ENCODE results near the gene EFNA1. TPM values are rescaled to one million over a fixed set of nuclear protein-coding genes. Genes with fewer than 3 reads are reported as not detected.

EFNA1 gene
- total and polyA plus RNA-seq, 2 of the 13 experiments (the other 11 are each of a cell fraction or from before 2014, with no cell fraction given): 81.8 to 874 TPM

DNA sequence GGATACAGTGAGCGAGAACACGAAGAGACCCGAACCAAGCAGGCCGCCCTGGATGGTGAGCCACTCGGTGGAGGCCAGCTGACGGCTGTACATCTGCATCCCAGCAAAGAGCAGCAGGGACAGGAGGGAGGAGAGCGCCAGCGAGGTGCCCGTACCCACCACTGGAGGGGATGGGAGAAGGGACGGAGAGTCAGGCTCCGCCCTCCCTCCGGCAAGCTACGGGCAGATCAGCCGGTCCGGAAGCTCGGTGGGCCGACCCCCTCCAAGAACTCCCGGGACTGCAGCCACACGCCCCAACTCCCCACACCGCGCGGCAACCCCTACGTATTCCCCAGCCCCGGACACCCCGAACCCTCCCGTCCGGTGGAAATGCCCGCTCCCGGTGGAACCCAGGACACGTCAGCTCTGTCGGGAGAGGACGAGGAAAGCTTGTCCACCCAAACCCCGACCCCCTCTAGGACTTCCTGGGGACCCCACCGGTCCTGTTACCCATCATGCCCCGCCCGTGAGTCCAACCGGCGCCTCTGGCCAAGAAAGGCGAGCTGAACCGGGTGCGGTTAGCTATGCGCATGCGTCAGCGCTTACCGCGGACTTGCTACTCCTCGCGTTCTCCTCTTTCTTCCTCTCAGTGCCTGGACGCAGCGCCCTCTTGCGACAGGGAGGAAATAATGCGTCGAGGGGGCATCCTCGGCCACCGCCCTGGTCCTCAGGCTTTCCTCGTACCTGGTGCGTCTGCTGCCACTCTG, 45.2 kb downstream of the EFNA1 start, which contains the start of gene KRTCAP2 (continued):
- TF ChIP-seq ZFYVE20 (CRISPR knock-in tag; IDR thresholded peaks at IDR 0.05; ENCODE audit: borderline replicate concordance, low read depth) (0 out of 2 replicates have a peak, but pooled peaks have one; percentile 46), ZFP62 (CRISPR knock-in tag; IDR thresholded peaks at IDR 0.05) (no peak), ATM (IDR thresholded peaks at IDR 0.05; ENCODE audit: borderline replicate concordance) (no peak), KLF11 (CRISPR knock-in tag; IDR thresholded peaks at IDR 0.05) (no peak), MED1 (CRISPR knock-in tag; IDR thresholded peaks at IDR 0.05) (peak; percentile 84), ZNF720 (CRISPR knock-in tag; IDR thresholded peaks at IDR 0.05) (no peak), ZSCAN31 (CRISPR knock-in tag; IDR thresholded peaks at IDR 0.05; ENCODE audit: low read depth) (peak; percentile 87), FOXC1 (CRISPR knock-in tag; IDR thresholded peaks at IDR 0.05; ENCODE audit: borderline replicate concordance) (peak; percentile 40; the same call in 1 of the 2 replicates), YEATS2 (CRISPR knock-in tag; IDR thresholded peaks at IDR 0.05; ENCODE audit: borderline replicate concordance) (peak; percentile 97; the same call in 1 of the 2 replicates), SALL1 (CRISPR knock-in tag; IDR thresholded peaks at IDR 0.05) (peak; percentile 85), TRIM24 (CRISPR knock-in tag; IDR thresholded peaks at IDR 0.05) (no peak), ZBTB20 (CRISPR knock-in tag; IDR thresholded peaks at IDR 0.05; ENCODE audit: borderline replicate concordance, low read depth) (no peak), U2AF1 (optimal IDR thresholded peaks at IDR 0.05; ENCODE audit: low read depth, low read length) (no peak), KDM3A (CRISPR knock-in tag; IDR thresholded peaks at IDR 0.05; ENCODE audit: low read depth) (no peak), ZNF432 (CRISPR knock-in tag; IDR thresholded peaks at IDR 0.05; ENCODE audit: borderline replicate concordance) (no peak), ELF4 (CRISPR knock-in tag; IDR thresholded peaks at IDR 0.05; ENCODE audit: borderline replicate concordance) (no peak), ZNF607 (CRISPR knock-in tag; IDR thresholded peaks at IDR 0.05; ENCODE audit: borderline replicate concordance) (peak; percentile 58; the same call in 1 of the 2 replicates), SIN3B (IDR thresholded peaks at IDR 0.05; ENCODE audit: low read length) (no peak), ZNF547 (CRISPR knock-in tag; IDR thresholded peaks at IDR 0.05) (peak; percentile 65; the same call in 1 of the 2 replicates), BATF2 (CRISPR knock-in tag; IDR thresholded peaks at IDR 0.05) (no peak), ZNF460 (CRISPR knock-in tag; IDR thresholded peaks at IDR 0.05; ENCODE audit: borderline replicate concordance) (no peak)
- TF ChIP-seq, protein P1, sequence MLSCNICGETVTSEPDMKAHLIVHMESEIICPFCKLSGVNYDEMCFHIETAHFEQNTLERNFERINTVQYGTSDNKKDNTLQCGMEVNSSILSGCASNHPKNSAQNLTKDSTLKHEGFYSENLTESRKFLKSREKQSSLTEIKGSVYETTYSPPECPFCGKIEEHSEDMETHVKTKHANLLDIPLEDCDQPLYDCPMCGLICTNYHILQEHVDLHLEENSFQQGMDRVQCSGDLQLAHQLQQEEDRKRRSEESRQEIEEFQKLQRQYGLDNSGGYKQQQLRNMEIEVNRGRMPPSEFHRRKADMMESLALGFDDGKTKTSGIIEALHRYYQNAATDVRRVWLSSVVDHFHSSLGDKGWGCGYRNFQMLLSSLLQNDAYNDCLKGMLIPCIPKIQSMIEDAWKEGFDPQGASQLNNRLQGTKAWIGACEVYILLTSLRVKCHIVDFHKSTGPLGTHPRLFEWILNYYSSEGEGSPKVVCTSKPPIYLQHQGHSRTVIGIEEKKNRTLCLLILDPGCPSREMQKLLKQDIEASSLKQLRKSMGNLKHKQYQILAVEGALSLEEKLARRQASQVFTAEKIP (CRISPR knock-in tag; IDR thresholded peaks at IDR 0.05; ENCODE audit: borderline replicate concordance): no peak
- TF ChIP-seq, protein P2, sequence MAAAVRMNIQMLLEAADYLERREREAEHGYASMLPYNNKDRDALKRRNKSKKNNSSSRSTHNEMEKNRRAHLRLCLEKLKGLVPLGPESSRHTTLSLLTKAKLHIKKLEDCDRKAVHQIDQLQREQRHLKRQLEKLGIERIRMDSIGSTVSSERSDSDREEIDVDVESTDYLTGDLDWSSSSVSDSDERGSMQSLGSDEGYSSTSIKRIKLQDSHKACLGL (CRISPR knock-in tag; IDR thresholded peaks at IDR 0.05): no peak
- TF ChIP-seq, protein P3, sequence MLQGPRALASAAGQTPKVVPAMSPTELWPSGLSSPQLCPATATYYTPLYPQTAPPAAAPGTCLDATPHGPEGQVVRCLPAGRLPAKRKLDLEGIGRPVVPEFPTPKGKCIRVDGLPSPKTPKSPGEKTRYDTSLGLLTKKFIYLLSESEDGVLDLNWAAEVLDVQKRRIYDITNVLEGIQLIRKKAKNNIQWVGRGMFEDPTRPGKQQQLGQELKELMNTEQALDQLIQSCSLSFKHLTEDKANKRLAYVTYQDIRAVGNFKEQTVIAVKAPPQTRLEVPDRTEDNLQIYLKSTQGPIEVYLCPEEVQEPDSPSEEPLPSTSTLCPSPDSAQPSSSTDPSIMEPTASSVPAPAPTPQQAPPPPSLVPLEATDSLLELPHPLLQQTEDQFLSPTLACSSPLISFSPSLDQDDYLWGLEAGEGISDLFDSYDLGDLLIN (CRISPR knock-in tag; IDR thresholded peaks at IDR 0.05; ENCODE audit: borderline replicate concordance): no peak
- TF ChIP-seq, protein P4, sequence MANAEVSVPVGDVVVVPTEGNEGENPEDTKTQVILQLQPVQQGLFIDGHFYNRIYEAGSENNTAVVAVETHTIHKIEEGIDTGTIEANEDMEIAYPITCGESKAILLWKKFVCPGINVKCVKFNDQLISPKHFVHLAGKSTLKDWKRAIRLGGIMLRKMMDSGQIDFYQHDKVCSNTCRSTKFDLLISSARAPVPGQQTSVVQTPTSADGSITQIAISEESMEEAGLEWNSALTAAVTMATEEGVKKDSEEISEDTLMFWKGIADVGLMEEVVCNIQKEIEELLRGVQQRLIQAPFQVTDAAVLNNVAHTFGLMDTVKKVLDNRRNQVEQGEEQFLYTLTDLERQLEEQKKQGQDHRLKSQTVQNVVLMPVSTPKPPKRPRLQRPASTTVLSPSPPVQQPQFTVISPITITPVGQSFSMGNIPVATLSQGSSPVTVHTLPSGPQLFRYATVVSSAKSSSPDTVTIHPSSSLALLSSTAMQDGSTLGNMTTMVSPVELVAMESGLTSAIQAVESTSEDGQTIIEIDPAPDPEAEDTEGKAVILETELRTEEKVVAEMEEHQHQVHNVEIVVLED (CRISPR knock-in tag; IDR thresholded peaks at IDR 0.05; ENCODE audit: borderline replicate concordance): peak; percentile 80

Data from HepG2 (cell line).